B cell (primary cell): ENCODE data around the gene IL17RA.

Experiments
- CTCF ChIP-seq: fragments of 200-600 bp; IDR thresholded peaks from one replicate; pipeline ENCODE4 v1.8.0; 2022; ENCODE audit warnings: antibody characterized with exemption, mild to moderate bottlenecking
- EZH2 ChIP-seq: IDR thresholded peaks from 2 replicates; pipeline ENCODE4 v1.6.1; 2012; ENCODE audit warnings: borderline replicate concordance, low read depth, mild to moderate bottlenecking, moderate library complexity, low read length; ENCODE audit not compliant: insufficient read depth, poor library complexity, severe bottlenecking

GRCh38 chr22:17138513-17138912 lies 53.7 kb downstream of the IL17RA start:
- TF ChIP-seq CTCF (no peak), EZH2 (no peak)
